ENCODE results near the gene LBX1. TPM values are rescaled to one million over a fixed set of nuclear protein-coding genes. Genes with fewer than 3 reads are reported as not detected.

LBX1 gene
- total RNA-seq, 2 experiments from 2014 or later: not detected

- Mint-ChIP-seq H3K27me3 (peaks cover 87% of the 10 kb centered on the region), H3K4me1 (ENCODE audit: low read depth) (peaks cover 56% of the 10 kb centered on the region), H3K36me3 (ENCODE audit: low read depth) (no peaks in the 10 kb centered on the region), H3K9me3 (no peaks in the 10 kb centered on the region), H3K27ac (no peak overlapping the region), H3K4me3 (peak overlapping the region; percentile 52)
- DNase-seq (no peak), ATAC-seq (ENCODE audit: poor library complexity) (no peak)
- H3K4me3 ChIP-seq (ENCODE audit: low read length): no peak overlapping the region
- intact Hi-C loops (cut with DNase I, micrococcal nuclease): no loop called here
- no peaks in the 10 kb centered on the region for H3K36me3 ChIP-seq (ENCODE audit: insufficient read depth, low read length)
- peaks cover 0 to 53% of the 10 kb centered on the region in 2 experiments for H3K9me3 ChIP-seq (ENCODE audit: control insufficient read depth in 1 of 2, insufficient read depth in 1 of 2, low read length in 2 of 2)
- ChIA-PET CTCF (no interaction called here), POLR2A (no interaction called here)
- peaks cover 88 to 97% of the 10 kb centered on the region in 2 experiments for H3K27me3 ChIP-seq (ENCODE audit: control insufficient read depth in 1 of 2, insufficient read depth in 2 of 2, low read length in 2 of 2)
- H3K27ac ChIP-seq (ENCODE audit: low read depth in 1 of 2, low read length in 2 of 2): no peak overlapping the region
- no peak for TF ChIP-seq CTCF (IDR thresholded peaks at IDR 0.05)
- peaks cover 61% of the 10 kb centered on the region for H3K4me1 ChIP-seq (ENCODE audit: insufficient read depth, low read length)
These were observed 5.0 kb downstream of the LBX1 start for GRCh38 chr10:101224060-101224909.

- intact Hi-C loops (cut with DNase I, micrococcal nuclease): no loop called here
- Histone ChIP-seq H3K4me3 (ENCODE audit: low read length) (peak overlapping the region; percentile 21), H3K27ac (ENCODE audit: low read depth in 1 of 2, low read length in 2 of 2) (no peak overlapping the region), H3K4me1 (ENCODE audit: insufficient read depth, low read length) (peaks cover 56% of the 10 kb centered on the region), H3K9me3 (ENCODE audit: control insufficient read depth in 1 of 2, insufficient read depth in 1 of 2, low read length in 2 of 2) (peaks cover 0 to 55% of the 10 kb centered on the region in 2 experiments), H3K36me3 (ENCODE audit: insufficient read depth, low read length) (no peaks in the 10 kb centered on the region), H3K27me3 (ENCODE audit: control insufficient read depth in 1 of 2, insufficient read depth in 2 of 2, low read length in 2 of 2) (peaks cover 92 to 99% of the 10 kb centered on the region in 2 experiments)
- DNase-seq: peak in 2 of 14 experiments; percentile 26 to 29
- no peak for ATAC-seq (ENCODE audit: poor library complexity)
- CTCF ChIA-PET: interaction anchor here (0.8 kb wide), 1 partner anchor 9 kb away, joined by 7 read pairs; no protein-coding TSS in a partner anchor
- H3K36me3 Mint-ChIP-seq (ENCODE audit: low read depth): no peaks in the 10 kb centered on the region
- peaks cover 91% of the 10 kb centered on the region for H3K27me3 Mint-ChIP-seq
- H3K9me3 Mint-ChIP-seq: no peaks in the 10 kb centered on the region
- POLR2A ChIA-PET: no interaction called here
- peak overlapping the region; percentile 52 for H3K4me3 Mint-ChIP-seq
- no peak for TF ChIP-seq CTCF (IDR thresholded peaks at IDR 0.05)
- H3K4me1 Mint-ChIP-seq (ENCODE audit: low read depth): peaks cover 52% of the 10 kb centered on the region
- no peak overlapping the region for H3K27ac Mint-ChIP-seq
These were observed 5.8 kb downstream of the LBX1 start for GRCh38 chr10:101223274-101224059.

- intact Hi-C loops (cut with DNase I, micrococcal nuclease): no loop called here
- no peak for TF ChIP-seq CTCF (IDR thresholded peaks at IDR 0.05)
- no peaks in the 10 kb centered on the region for H3K9me3 Mint-ChIP-seq
- no peaks in the 10 kb centered on the region for H3K36me3 Mint-ChIP-seq (ENCODE audit: low read depth)
- peak; percentile 16 for ATAC-seq (ENCODE audit: poor library complexity)
- peak in 2 of 14 experiments; percentile 22 to 32 for DNase-seq
- H3K27ac Mint-ChIP-seq: no peak overlapping the region
- ChIA-PET CTCF (interaction anchor here (0.8 kb wide), 1 partner anchor 8 kb away, joined by 7 read pairs; no protein-coding TSS in a partner anchor), POLR2A (no interaction called here)
- H3K4me3 Mint-ChIP-seq: no peak overlapping the region
- H3K9me3 ChIP-seq (ENCODE audit: control insufficient read depth in 1 of 2, insufficient read depth in 1 of 2, low read length in 2 of 2): peaks cover 0 to 55% of the 10 kb centered on the region in 2 experiments
- peak overlapping the region; percentile 21 for H3K4me3 ChIP-seq (ENCODE audit: low read length)
- peaks cover 49% of the 10 kb centered on the region for H3K4me1 Mint-ChIP-seq (ENCODE audit: low read depth)
- peaks cover 93 to 99% of the 10 kb centered on the region in 2 experiments for H3K27me3 ChIP-seq (ENCODE audit: control insufficient read depth in 1 of 2, insufficient read depth in 2 of 2, low read length in 2 of 2)
- no peaks in the 10 kb centered on the region for H3K36me3 ChIP-seq (ENCODE audit: insufficient read depth, low read length)
- H3K27me3 Mint-ChIP-seq: peaks cover 94% of the 10 kb centered on the region
- H3K4me1 ChIP-seq (ENCODE audit: insufficient read depth, low read length): peaks cover 56% of the 10 kb centered on the region
- H3K27ac ChIP-seq (ENCODE audit: low read depth in 1 of 2, low read length in 2 of 2): no peak overlapping the region
These were observed 6.5 kb downstream of the LBX1 start for GRCh38 chr10:101222683-101223273.

All from CD4-positive, alpha-beta T cell (primary cell).